Left forelimb (tissue), 1 donor: Measurements from ENCODE around the gene SPNS1.
"Not testable (repeated sequence)": the region's sequence is repeated elsewhere in the genome, so short reads cannot be mapped to it uniquely, and the experiment has no call there.

Experiments used
- DNase-seq: peaks from one replicate; pipeline ENCODE4 v3.0.0-alpha.2; 2018; ENCODE audit warnings: low spot score

The SPNS1 gene, protein sequence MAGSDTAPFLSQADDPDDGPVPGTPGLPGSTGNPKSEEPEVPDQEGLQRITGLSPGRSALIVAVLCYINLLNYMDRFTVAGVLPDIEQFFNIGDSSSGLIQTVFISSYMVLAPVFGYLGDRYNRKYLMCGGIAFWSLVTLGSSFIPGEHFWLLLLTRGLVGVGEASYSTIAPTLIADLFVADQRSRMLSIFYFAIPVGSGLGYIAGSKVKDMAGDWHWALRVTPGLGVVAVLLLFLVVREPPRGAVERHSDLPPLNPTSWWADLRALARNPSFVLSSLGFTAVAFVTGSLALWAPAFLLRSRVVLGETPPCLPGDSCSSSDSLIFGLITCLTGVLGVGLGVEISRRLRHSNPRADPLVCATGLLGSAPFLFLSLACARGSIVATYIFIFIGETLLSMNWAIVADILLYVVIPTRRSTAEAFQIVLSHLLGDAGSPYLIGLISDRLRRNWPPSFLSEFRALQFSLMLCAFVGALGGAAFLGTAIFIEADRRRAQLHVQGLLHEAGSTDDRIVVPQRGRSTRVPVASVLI

DNA sequence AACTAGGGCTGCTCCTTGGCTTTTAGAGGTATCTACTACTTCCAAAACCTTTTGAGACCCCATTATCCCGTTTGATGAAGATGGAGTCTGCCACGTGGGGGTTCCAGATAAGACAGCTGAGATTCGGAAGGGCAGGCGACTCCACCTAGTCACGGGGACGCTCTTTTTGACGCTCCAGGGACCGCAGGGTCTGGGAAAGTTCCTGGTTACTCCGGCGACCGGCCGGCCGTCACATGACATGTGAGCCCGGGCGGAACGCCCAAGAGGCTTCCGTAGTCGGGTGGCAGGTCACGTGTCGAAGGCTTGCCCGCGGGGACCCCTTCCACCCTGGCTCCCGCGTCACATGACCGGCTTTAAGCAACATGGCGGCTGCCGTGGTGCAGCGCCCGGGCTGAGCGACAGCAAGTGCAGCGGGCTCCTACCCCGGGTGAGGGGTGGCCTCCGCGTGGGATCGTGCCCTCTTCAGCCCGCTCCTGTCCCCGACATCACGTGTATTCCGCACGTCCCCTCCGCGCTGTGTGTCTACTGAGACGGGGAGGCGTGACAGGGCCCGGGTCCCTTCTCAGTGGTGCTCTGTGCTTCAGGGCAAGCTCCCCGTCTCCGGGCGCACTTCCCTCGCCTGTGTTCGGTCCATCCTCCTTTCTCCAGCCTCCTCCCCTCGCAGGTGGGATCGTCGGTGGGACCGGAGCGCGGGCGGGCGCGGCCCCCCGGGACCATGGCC lies at the start of gene SPNS1:
Gene SPNS1 (plus strand): TSS at position 342 of the 721 bp plus-strand sequence. CDS start 374 bp downstream, at position 716.
- DNase-seq = peak; percentile 98

DNA sequence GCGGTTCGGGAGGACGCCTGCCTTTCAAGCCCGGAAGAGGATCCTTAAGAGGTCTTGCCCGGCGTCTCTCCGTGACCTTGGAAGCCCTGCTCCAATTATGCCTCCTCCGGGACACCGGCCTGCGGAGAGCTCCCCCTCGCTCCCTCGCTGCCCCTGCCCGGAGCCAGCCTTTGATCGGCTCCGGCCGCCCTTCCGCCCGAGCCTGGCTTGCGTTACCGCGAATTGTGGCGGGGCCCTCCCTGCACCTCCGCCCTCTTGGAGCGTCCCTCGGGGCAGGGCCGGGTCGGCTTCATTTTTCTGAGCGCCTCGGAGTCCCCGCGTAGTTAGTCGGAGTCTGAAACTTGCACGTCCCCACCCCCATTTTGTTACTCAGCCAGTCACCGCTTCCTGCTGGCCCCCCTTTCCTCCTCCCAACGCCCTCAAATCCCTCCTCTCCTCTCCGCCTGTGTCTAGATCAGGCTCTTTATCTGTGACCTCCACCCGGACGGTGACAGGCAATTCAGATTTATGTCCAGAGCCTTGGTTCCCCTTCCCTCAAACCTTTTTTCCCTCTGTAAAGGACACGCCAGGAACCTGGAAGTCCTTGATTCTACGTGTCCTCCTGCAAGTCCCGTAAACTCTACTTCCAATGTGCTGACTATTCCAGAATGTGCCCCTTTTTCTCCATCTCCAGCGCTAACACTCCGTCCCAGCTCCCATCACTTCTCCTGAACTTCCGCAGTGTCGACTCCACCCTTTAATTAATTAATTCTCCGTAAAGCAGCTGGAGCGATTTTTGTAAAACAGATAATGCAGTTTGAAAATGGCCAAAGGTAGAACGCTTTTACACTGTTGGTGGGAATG lies 49.0 kb upstream of the SPNS1 start:
- peak; percentile 93 for DNase-seq

DNA sequence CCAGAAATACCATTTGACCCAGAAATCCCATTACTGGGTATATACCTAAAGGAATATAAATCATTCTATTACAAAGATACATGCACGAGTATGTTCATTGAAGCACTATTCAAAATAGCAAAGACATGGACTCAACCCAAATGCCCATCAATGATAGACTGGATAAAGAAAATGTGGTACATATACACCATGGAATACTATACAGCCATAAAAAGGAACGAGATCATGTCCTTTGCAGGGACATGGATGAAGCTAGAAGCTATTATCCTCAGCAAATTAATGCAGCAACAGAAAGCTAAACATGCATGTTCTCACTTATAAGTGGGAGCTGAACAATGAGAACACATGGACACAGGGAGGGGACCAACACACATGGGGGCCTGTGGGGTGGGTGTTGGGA lies 48.3 kb upstream of the SPNS1 start:
- not testable (repeated sequence) for DNase-seq

GRCh38 chr16:28927815-28928214 lies 46.8 kb upstream of the SPNS1 start:
- no peak for DNase-seq

DNA sequence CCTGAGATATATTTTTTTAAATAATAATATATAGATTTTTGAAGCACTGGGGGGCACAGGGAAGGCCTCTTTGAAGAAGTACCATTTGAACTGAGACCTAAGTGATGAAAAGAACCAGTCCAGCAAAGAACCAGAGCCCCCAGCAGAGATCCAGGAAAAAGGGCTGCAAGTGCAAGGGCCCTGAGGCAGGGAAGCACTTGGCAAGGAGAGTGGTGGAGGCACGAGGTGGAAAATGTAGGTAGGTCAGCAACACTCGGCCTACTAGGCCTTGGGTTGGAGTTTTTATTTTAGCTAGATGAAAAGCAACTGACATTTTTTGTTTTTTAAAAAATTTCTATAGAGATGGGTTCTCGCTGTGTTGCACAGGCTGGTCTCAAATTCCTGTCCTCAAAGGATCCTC lies 44.4 kb upstream of the SPNS1 start:
- DNase-seq = no peak

GRCh38 chr16:28930652-28931051 lies 43.9 kb upstream of the SPNS1 start:
- DNase-seq = no peak

DNA sequence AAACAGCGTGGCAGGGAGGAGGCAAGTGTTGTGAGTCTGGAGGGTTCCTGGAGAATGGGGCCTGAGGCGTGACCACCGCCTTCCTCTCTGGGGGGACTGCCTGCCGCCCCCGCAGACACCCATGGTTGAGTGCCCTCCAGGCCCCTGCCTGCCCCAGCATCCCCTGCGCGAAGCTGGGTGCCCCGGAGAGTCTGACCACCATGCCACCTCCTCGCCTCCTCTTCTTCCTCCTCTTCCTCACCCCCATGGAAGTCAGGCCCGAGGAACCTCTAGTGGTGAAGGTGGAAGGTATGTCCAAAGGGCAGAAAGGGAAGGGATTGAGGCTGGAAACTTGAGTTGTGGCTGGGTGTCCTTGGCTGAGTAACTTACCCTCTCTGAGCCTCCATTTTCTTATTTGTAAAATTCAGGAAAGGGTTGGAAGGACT lies 42.8 kb upstream of the SPNS1 start, which contains the start of gene CD19:
Gene CD19 (plus strand): TSS at position 171 of the 425 bp plus-strand sequence. CDS start 30 bp downstream, at position 201.
- no peak for DNase-seq

GRCh38 chr16:28932339-28933141 lies 42.0 kb upstream of the SPNS1 start:
- DNase-seq = no peak

DNA sequence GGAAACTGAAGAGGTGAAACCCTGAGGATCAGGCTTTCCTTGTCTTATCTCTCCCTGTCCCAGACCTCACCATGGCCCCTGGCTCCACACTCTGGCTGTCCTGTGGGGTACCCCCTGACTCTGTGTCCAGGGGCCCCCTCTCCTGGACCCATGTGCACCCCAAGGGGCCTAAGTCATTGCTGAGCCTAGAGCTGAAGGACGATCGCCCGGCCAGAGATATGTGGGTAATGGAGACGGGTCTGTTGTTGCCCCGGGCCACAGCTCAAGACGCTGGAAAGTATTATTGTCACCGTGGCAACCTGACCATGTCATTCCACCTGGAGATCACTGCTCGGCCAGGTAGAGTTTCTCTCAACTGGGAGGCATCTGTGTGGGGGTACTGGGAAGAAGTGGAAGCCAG lies 41.4 kb upstream of the SPNS1 start:
- no peak for DNase-seq

GRCh38 chr16:28935346-28935745 lies 39.2 kb upstream of the SPNS1 start:
- no peak for DNase-seq

DNA sequence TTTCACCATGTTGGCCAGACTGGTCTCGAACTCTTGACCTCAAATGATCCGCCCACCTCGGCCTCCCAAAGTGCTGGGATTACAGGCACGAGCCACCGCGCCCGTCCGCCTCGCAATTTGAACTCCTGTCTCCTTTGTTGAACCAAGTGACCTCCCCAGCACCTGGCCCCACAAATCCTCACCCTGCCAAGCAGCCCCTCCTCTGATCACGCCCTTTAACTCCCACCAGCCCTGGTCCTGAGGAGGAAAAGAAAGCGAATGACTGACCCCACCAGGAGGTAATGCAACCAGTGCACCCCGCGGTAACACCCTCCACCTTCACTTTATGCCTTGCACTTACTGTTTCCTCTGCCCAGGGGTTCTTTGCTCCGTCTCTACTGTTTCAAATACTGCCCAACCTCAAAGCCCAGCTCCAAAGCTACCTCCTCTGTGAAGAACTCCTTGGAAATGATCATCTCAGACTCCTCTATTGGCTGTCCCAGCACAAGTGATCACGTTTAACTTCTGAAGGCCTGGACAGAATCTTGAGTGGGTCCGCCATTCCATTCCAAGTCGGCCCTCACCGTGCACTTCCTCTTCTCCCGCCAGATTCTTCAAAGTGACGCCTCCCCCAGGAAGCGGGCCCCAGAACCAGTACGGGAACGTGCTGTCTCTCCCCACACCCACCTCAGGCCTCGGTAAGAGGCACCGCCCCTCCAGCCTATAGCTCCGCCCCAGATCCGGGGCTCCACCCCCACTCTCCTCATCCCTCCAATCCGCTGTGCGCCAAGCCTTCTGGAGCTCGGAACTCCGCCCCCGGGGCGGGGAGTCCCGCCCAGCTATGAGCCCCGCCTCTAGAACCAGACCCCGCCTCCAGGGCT lies 38.4 kb upstream of the SPNS1 start:
- DNase-seq = peak; percentile 80

DNA sequence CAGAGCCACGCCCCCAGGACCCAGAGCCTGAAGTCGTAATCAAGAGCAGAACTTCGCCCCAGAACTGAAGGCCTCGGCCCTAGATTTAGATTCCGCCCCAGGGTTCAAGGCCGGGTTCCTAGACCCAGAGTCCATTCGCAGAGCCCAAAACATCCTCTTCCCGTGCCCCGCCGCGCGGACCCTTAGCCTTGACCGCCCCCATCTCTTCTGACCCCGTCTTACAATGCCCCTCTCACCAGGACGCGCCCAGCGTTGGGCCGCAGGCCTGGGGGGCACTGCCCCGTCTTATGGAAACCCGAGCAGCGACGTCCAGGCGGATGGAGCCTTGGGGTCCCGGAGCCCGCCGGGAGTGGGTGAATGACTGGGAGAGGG lies 37.8 kb upstream of the SPNS1 start:
- no peak for DNase-seq

DNA sequence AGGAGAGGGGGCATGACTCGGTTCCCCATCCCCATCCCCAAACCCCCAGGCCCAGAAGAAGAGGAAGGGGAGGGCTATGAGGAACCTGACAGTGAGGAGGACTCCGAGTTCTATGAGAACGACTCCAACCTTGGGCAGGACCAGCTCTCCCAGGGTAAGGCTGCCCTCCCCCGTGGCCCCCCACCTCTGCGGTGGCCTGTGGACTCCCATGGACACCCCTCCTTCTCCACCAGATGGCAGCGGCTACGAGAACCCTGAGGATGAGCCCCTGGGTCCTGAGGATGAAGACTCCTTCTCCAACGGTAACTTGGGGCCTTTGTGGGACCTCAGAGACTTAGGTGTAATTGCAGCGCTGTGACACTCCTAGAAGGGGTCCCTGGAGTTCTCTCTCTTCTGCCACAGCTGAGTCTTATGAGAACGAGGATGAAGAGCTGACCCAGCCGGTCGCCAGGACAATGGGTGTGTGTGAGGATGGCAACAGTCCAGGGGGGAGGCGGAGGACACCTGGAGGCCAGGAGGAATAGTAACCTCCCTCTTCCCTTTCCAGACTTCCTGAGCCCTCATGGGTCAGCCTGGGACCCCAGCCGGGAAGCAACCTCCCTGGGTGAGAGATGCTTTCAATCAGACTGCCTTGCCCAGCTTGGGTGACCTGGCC lies 37.2 kb upstream of the SPNS1 start:
- DNase-seq = no peak

GRCh38 chr16:28938721-28939120 lies 35.9 kb upstream of the SPNS1 start:
- DNase-seq = no peak

- DNase-seq = not testable (repeated sequence)
Observed at GRCh38 chr16:28939825-28940224, 34.8 kb upstream of the SPNS1 start.

GRCh38 chr16:28943281-28943680 lies 31.3 kb upstream of the SPNS1 start:
- no peak for DNase-seq

DNA sequence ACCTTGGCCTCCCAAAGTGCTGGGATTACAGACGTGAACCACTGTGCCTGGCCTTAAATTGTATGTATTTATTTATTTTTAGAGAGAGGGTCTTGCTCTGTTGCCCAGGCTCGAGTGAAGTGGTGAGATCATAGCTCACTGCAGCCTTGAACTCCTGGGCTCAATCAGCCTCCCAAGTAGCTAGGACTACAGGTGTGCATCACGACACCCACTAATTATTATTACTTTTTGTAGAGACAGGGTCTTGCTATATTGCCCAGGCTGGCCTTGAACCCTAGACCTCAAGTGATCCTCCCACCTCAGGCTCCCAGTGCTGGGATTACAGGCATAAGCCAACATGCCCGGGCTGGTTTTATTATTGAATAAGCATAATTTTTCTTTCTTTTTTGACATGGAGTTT lies 27.9 kb upstream of the SPNS1 start:
- no peak for DNase-seq

GRCh38 chr16:28950648-28951409 lies 23.7 kb upstream of the SPNS1 start, which contains the start of gene NFATC2IP:
NFATC2IP (plus strand) TSS chr16:28950937; CDS start chr16:28951012, 75 bp downstream.
- peak; percentile 99 for DNase-seq
